HG02678 (cell line): ENCODE results near the gene PHF2.

Experiments
- ATAC-seq: cut with Tn5 transposase; IDR thresholded peaks from one replicate; pipeline ENCODE4 v1.9.1; 2021; ENCODE audit warnings: mild to moderate bottlenecking, moderate library complexity; ENCODE audit not compliant: unreplicated experiment

PHF2 gene

GRCh38 chr9:93622691-93623090 lies 46.3 kb downstream of the PHF2 start:
- no peak for ATAC-seq

DNA sequence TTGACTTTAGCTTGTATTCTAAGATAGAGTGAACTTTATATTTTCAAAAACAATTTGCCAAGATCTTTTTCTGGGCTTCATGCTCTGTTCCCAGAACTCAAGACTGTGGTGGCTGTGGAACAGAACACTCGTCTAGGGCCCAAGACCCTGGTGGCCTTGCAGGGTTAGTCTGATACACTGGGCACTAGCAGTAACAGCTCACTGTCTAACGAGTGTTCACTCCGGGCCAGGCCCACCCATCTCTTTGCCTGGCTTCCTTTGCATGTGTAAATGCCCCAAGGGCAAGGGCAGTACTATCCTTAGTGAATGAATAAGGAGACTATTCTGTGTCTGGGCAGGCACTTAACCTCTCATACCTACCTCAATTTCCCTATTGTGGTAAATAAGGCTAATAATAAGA lies 47.4 kb downstream of the PHF2 start:
- no peak for ATAC-seq

- no peak for ATAC-seq
These were observed 48.0 kb downstream of the PHF2 start for GRCh38 chr9:93624431-93624834.

- ATAC-seq = no peak
These were observed 48.6 kb downstream of the PHF2 start for GRCh38 chr9:93624977-93625376.

- no peak for ATAC-seq
These were observed 53.5 kb downstream of the PHF2 start for GRCh38 chr9:93629920-93630319.

- no peak for ATAC-seq
These were observed 54.5 kb downstream of the PHF2 start for GRCh38 chr9:93630806-93631411.

DNA sequence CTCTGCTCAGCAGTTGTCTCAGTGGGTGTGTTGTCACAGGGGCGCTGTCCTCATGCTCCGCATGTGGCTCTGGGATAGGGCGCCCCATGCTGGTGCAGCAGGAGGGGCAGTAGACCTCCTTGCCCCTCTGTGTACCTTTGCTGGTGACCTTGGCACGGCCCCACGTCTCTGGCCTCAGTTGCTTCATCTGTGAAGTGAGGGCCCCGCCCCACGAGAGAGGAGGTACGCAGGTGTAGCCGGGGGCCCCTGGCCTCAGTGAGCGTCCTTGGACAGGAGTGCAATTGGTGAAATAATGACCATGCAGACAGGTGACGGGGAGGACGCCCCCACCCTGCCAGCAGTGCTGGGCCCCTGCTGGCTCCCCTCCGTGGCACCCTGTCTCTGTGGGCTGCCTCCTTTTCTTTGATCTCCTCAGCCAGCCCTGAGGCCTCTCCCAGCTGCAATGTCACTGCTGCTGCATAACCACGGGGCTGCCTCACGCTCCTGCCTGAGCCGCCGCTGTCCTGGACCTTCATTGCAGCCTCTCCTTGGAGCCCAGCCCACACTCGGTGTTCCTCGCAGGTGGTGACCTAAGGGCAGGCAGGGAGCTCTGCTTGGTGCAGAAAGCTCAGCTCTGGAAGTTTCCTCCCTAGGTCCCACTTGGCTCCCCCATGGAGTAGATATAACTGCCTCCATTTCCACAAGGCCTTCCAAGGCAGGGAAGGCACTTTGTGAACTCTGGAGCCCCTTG lies 57.3 kb downstream of the PHF2 start:
- ATAC-seq = no peak

DNA sequence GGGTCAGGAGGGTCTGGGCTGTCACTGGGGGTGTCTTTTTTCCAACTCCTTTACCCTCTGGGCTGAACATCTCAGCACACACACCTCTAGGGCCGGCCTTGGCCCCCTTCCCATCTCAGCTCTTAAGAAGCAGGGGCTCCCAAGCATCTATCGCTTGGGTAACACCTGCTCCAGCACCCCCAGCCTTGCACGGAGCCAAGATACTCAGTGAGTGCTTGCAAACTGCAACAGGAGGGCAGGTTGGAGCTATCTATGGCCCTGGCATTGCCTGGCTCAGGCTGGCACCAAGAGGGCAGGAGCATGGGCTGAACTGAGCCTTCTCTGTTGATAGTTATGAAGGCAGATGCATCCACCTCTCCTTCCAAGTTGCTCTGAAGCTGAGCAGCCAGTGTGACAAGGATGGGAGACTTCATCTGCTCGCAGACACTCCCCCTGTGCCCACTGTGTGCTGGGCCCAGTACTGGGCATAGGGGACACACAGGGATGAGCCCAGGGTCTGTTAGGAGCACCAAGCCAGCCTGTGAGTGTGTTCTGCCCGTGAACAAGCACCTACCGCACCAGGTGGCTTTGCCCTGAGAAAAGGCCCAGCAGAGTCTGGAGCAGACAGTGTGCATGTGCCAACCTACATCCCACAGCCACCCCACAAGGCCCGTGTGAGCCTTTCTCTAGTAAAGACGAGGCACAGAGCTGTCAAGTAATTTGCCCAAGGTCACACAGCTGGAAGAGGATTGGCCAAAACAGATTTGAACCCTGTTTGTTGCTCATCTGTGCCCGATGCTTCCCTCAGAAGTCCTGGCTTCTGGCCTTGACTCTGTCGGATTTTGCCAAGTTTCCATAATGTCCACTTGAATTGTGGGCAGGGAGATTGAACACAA lies 58.2 kb downstream of the PHF2 start:
- no peak for ATAC-seq

- no peak for ATAC-seq
These were observed 59.1 kb downstream of the PHF2 start for GRCh38 chr9:93635186-93636107.

GRCh38 chr9:93636172-93636661 lies 59.8 kb downstream of the PHF2 start:
- no peak for ATAC-seq

- ATAC-seq = no peak
These were observed 60.3 kb downstream of the PHF2 start for GRCh38 chr9:93636667-93637066.

GRCh38 chr9:93637886-93638285 lies 61.5 kb downstream of the PHF2 start:
- no peak for ATAC-seq

DNA sequence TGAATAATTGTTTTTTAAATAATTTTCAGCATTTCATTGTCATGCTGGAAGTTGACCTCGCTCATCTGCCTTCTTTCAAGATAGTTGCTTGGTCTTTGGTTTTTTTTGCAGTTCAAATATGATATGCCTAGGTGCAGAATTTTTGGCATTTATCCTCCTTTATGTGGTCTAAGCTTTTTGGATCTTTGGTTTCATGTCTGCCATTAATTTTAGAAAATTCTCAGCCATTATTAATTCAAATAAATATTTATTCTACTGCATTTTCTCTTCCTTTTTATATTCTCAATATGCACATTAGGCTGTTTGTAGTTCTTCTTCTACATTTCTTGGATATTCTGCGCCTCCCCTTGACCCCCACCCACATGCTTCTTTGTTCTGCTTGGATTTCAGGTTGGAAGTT lies 63.6 kb downstream of the PHF2 start:
- no peak for ATAC-seq

DNA sequence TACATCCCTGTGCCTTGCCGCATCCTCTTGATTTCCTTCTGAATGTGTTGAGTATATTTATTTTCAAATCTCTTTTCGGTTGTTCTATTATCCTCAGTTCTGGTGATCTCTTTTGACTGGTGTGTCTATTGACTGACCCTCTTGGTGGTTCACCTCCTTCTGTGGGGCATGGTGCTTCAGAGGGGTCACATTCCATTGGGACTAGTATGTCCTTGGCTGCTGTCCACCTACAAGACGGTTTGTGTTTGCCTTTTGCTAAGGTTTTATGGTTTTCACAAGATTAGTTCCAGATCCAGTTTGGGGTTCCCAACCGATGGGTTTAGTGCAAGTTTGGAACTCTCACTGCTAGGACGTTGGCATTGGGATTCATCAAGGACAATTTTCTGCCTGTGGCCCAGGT lies 66.6 kb downstream of the PHF2 start:
- ATAC-seq = no peak

GRCh38 chr9:93644397-93645088 lies 68.2 kb downstream of the PHF2 start:
- no peak for ATAC-seq

DNA sequence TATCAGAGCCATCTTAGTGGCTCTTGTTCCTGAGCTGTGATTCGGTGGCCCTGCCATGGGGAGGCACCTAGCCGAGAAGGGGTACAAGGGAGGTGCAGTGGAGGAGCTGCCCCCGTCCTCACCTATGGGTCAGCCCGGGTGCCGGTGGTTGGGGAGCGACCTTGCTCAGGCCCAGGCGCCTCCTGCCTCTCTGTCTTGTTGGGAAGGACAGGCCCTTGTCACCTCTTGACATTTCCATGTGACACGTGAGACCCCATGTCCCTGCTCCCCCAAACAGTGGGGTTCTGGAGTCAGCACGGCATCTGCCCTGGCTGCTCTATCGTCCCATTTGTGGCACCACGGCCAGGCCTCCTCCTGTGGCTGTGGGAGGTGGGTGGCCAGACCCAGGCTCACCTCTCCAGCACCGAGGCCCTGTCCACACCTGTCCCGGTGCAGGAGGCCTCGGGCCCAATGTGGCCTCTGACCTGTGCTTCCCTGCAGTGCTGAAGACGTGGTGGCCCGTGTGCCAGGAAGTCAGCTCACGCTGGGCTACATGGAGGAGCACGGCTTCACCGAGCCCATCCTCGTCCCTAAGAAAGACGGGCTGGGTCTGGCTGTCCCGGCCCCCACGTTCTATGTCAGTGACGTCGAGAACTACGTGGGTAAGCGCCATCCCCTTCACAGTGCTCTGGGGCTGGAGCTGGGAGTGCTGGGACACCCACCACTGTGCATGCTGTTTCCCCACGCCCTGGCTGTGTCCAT lies 68.9 kb downstream of the PHF2 start:
- no peak for ATAC-seq

- no peak for ATAC-seq
These were observed 69.7 kb downstream of the PHF2 start for GRCh38 chr9:93645921-93646639.

- no peak for ATAC-seq
These were observed 70.3 kb downstream of the PHF2 start for GRCh38 chr9:93646640-93647178.
